Neuron (in vitro differentiated cells): ENCODE results near the gene IER3.
"Not testable (repeated sequence)": the region's sequence is repeated elsewhere in the genome, so short reads cannot be mapped to it uniquely, and the experiment has no call there.

Experiments
- H2AFZ ChIP-seq: one replicate; pipeline ENCODE4 v1.6.1; 2013; ENCODE audit warnings: low read depth, mild to moderate bottlenecking, inconsistent platforms, low read length, moderate library complexity
- H3K27me3 ChIP-seq: one replicate; pipeline ENCODE4 v1.6.1; 2013; ENCODE audit warnings: low read length; ENCODE audit not compliant: insufficient read depth
- H3K36me3 ChIP-seq: one replicate; pipeline ENCODE4 v1.6.1; 2013; ENCODE audit warnings: low read length; ENCODE audit not compliant: insufficient read depth
- H3K4me1 ChIP-seq: one replicate; pipeline ENCODE4 v1.6.1; 2013; ENCODE audit warnings: low read length; ENCODE audit not compliant: insufficient read depth
- H3K4me3 ChIP-seq: 2 replicates; pipeline ENCODE4 v1.5.1; 2013; ENCODE audit warnings: mild to moderate bottlenecking, low read length, moderate library complexity
- H3K9me3 ChIP-seq: one replicate; pipeline ENCODE4 v1.6.1; 2013; ENCODE audit warnings: low read length

The IER3 gene

DNA sequence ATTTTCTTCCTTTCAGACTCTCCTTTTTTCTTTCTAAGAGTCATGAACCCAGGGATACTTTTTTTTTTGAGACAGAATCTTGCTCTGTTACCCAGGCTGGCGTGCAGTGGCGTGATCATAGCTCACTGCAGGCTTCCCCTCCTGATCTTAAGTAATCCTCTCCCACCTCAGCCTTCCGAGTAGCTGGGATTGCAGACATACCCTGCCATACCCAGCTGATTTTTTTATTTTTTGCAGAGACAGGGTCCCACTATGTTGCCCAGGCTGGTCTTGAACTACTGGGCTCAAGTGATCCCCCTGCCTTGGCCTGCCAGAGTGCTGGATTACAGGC is 32.8 kb upstream of the IER3 start:
- no peak overlapping the region for H2AFZ ChIP-seq
- no peaks in the 10 kb centered on the region for H3K36me3 ChIP-seq
- no peaks in the 10 kb centered on the region for H3K4me1 ChIP-seq
- H3K27me3 ChIP-seq, result no peaks in the 10 kb centered on the region
- H3K9me3 ChIP-seq, result no peaks in the 10 kb centered on the region
- H3K4me3 ChIP-seq, result no peak overlapping the region

DNA sequence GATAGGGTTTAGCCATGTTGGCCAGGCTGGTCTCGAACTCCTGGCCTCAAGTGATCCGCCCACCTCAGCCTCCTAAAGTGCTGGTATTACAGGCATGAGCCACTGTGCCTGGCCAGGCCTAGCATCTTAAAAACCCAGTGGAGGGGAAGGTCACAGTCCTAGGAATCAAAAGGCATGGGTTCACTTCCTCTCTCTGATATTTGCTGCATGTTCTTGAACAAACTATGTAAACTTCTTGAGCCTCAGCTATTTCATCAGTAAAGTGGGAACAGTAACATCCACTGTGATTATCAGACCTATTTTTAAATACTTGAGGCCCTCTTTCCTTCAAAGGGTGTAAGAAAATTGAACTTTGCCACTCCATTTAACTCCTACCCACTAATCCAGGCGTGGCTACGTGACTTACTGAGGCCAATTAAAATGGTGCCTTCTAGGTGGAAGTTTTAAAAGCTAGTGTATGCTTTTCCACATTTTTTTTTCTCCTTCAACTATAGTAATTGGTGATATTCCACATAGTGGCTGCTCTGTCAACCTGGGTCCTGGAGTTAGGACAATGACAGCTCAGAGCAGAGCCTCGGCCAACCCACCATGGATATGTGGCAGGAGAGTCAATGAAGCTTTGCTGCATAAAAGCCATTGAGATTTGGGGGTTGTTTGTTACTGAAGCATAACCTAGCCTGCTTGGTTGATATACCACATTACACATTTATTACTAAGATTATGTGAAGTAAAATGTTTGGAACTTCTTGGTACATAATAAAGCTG is 32.2 kb upstream of the IER3 start:
- H3K9me3 ChIP-seq, result no peaks in the 10 kb centered on the region

DNA sequence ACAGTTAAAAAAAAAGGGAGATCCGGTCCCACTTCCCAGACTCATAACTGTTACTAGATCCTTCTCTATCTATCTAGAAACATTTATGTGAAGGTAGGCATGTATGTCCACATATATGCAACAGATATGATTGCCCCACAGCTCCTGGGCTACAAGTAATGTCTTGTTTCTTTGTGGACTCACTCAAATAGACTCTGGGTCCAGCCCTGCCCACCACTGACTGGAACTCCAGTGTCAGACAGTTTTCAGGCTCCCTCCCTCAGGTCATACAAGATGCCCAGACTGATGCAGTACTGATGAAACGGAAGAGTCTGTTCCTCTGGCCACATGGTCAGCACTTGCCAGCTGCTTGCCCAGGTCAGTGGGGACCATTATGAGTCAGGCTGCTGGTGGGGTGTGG is 30.8 kb upstream of the IER3 start:
- Histone ChIP-seq H2AFZ (no peak overlapping the region), H3K4me1 (peaks cover under 1% of the 10 kb centered on the region), H3K27me3 (no peaks in the 10 kb centered on the region), H3K9me3 (no peaks in the 10 kb centered on the region), H3K4me3 (no peak overlapping the region), H3K36me3 (no peaks in the 10 kb centered on the region)

More for the DNA sequence above, 32.2 kb upstream of the IER3 start:
- no peak overlapping the region for H2AFZ ChIP-seq
- H3K36me3 ChIP-seq, result no peaks in the 10 kb centered on the region
- H3K4me1 ChIP-seq, result no peaks in the 10 kb centered on the region
- H3K4me3 ChIP-seq, result no peak overlapping the region
- no peaks in the 10 kb centered on the region for H3K27me3 ChIP-seq

DNA sequence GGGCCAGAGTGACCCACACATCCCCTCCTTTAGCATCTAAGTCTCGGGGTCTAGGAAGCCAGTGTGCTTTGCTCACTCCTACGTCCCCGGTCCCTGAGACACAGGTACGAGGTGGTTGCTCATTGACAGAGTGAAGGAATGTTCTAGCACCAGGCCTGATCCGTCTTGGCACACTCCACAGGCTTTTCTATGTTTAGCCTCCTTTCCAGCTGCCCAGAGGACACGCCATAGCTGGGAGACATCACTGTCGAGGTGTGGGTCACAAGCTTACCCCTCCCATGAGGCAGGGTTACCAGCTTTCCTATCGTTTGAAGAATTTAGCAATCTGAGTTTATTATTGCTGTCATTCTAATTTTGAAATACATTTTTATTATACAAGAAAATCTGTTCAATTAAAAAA is 30.4 kb upstream of the IER3 start:
- Histone ChIP-seq H2AFZ (no peak overlapping the region), H3K4me3 (no peak overlapping the region), H3K4me1 (peaks cover 4% of the 10 kb centered on the region), H3K27me3 (no peaks in the 10 kb centered on the region), H3K9me3 (no peaks in the 10 kb centered on the region), H3K36me3 (no peaks in the 10 kb centered on the region)

DNA sequence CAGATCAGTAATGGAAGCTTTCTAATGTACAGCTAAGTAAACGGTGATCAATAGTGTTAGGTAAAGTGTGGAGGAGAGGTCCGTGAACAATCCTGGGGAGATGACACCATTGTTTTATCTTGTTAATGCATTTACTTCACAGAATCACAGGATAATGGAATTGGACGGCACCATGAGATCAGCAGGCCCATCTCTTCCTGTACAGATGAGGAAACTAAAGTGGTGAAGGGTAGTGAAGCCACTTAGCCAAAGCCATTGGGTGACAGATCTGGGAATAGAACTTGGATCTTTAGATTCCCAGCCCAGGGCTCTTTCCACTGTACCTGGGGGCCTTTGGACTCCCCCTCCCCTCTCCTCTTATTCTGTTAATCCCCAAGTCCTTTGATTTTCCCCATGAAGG is 26.2 kb upstream of the IER3 start:
- Histone ChIP-seq H3K4me3 (no peak overlapping the region), H2AFZ (no peak overlapping the region), H3K36me3 (no peaks in the 10 kb centered on the region), H3K4me1 (peaks cover 16% of the 10 kb centered on the region), H3K9me3 (no peaks in the 10 kb centered on the region), H3K27me3 (no peaks in the 10 kb centered on the region)

DNA sequence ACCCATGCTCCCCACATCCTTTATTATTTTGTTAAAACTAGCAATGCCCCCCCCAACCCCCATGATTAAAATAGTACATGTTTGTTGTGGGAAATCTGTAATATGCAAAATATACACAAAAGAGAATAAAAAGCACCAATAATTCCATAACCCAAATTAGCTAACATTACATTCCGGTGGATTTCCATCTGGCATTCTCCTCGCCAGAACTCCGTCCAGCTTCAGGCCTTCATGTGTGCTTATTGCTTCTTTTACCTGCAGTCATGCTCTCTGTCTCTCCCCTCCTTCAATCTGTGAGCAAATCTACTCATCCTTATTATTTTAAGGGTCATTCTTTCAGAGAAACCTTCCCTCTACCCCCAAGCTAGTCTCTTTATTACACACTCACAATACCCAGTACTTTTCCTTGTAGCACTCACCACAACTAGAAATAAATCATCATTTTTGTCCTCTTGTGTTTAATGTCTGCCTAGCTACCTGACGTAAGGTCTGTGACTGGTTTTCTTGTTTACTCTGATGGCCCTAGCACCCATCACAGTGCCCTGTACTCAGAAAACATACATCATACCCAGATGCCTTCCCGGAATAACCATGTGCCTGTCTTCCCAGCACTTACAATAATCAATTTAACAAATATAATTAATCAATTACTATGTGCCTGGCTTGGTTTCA is 25.6 kb upstream of the IER3 start:
- Histone ChIP-seq H2AFZ (peak overlapping the region; percentile 40), H3K4me3 (no peak overlapping the region), H3K27me3 (no peaks in the 10 kb centered on the region), H3K9me3 (no peaks in the 10 kb centered on the region), H3K36me3 (no peaks in the 10 kb centered on the region), H3K4me1 (peaks cover 19% of the 10 kb centered on the region)

DNA sequence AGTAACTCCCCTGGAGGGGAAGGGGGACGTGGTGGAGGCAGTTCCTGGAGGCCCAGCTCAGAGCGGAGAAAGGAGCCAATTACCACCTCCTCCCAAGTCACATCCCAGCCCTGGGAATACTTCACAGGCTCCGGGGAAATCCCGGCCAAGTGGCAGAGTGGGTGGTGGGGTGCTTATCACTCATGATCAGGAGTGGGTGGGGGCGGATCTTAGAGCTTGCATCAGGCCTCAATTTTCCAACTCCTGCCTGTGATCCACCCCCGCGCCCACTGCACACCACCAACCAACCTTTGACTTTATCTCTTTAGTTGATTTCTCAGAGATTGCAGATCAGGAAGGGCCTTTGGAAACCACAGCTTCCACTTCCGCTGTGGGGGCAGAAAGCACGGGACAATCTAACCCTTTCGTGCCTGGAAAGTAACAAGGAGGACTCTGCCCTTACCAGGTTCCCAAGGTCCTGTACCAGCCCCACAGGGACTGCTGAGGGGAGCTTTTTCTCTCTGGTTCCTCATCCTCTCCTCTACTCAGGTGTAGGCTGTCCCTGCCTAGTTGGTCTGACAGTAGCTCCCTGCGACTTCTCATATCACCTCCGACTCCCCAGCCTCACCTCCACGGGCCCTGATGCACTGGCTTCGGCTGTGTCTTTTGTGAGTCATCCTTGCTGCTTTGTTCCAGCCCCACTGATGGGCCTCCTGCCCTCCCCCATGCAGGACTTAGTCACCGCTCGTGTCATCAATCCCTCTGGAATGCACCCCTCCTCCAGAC is 24.9 kb upstream of the IER3 start:
- Histone ChIP-seq H3K27me3 (no peaks in the 10 kb centered on the region), H3K9me3 (no peaks in the 10 kb centered on the region), H2AFZ (peak overlapping the region; percentile 40), H3K36me3 (no peaks in the 10 kb centered on the region), H3K4me1 (peaks cover 24% of the 10 kb centered on the region), H3K4me3 (peak overlapping the region; percentile 1)

DNA sequence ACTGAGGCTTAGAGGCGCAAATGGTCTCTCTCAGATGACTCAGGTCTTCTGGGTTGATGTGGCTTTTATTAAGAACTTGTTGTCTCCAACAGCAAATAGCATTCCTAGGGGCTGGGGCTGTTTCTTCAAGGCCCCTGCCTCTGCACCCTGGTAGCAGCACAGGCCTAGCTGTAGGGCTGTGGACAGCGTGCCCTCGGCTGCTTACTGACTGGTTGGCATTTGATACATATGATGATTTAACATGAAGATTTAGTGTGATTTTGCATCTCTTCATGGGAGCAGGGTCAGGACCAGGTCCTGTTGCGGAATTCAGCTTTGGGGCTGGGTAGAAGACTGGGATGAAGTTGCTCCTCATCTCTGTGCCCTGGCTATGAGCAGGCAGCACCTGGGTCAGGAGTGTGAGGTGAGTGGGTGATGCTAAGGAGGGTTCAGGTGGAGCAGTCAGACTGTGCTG is 24.3 kb upstream of the IER3 start:
- Histone ChIP-seq H3K4me3 (no peak overlapping the region), H3K27me3 (no peaks in the 10 kb centered on the region), H3K9me3 (no peaks in the 10 kb centered on the region), H2AFZ (peak overlapping the region; percentile 40), H3K4me1 (peaks cover 30% of the 10 kb centered on the region), H3K36me3 (no peaks in the 10 kb centered on the region)

DNA sequence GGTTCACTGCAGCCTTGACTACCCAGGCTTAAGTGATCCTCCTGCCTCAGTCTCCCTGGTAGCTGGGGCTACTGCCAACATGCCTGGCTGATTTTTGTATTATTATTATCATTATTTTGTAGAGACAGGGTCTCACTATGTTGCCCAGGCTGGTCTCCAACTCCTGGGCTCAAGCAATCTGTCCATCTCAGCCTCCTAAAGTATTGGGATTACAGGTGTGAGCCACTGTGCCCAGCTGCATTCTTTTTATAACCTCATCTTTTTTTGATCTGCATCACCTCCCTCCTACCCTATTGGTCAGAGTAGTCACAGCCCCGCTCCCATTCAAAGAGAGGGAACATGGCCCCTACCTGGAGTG is 23.6 kb upstream of the IER3 start:
- H3K27me3 ChIP-seq, result no peaks in the 10 kb centered on the region
- H3K36me3 ChIP-seq, result no peaks in the 10 kb centered on the region
- H3K9me3 ChIP-seq, result no peaks in the 10 kb centered on the region
- no peak overlapping the region for H3K4me3 ChIP-seq
- peaks cover 35% of the 10 kb centered on the region for H3K4me1 ChIP-seq
- H2AFZ ChIP-seq, result no peak overlapping the region

DNA sequence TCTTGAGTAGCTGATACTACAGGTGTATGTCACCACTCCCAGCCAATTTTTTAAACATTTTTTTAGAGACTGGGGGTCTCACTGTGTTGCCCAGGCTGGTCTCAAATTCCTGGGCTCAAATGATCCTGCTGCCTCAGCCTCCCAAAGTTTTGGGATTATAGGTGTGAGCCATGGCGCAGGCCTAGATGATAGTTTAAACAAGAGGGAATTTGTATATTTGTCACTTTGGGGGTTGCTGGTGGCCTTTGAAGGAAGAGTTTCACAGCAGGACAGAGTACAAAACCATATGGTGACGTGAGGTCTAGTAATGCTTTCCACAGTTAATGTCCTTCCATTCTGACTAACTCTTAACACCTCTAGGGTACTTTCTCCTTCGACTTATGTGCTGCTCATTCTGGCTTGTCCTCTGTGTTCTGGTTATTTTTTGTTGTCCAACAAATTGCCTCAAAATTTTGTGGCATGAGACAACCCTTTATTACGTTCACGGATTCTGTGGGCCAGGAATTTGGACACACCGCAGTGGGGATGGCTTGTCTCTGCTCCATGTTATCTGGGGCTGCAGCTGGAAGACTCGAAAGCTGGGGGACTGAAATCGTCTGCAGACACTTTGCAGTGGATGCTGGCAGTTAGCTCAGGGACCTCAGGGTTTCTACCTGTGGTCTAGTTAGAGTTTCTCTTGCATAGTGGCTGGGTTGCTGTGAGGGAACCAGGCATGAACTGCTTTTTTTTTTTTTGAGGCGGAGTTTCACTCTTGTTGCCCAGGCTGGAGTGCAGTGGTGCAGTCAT is 23.0 kb upstream of the IER3 start:
- H3K9me3 ChIP-seq, result no peaks in the 10 kb centered on the region
- H2AFZ ChIP-seq, result no peak overlapping the region
- H3K27me3 ChIP-seq, result no peaks in the 10 kb centered on the region
- H3K4me3 ChIP-seq, result no peak overlapping the region
- H3K36me3 ChIP-seq, result no peaks in the 10 kb centered on the region
- H3K4me1 ChIP-seq, result peaks cover 35% of the 10 kb centered on the region

DNA sequence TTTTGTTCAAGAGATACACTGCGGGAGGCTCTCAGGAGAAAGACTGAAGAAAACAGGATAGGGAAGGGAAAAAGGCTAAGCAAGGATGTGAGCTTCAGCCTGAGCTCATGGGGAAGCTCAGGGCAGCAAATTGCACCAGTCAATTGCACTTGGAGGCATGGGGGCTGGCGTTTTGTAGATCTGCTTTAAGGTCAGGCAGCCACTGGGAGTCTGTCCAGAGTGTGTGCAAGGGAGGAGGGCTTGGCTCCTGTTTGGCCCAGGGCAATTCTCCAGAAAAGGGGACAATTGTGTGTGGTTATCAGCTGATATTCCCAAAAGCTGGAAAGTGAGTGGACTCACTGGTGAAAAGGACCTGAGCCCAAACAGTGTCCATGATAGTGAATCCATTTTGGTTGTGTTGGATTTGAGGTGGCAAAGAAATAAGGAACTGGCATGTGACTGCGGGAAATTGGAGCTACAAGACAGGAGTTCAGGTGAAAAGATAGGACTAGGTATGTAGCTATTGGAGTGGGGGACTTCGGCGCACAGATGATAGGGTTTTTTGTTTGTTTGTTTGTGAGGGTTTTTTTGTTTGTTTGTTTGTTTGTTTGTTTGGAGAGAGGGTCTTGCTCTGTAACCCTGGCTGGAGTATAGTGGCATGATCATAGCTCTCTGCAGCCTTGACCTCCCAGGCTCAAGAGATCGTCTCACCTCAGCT is 22.3 kb upstream of the IER3 start:
- no peaks in the 10 kb centered on the region for H3K9me3 ChIP-seq
- H3K27me3 ChIP-seq, result no peaks in the 10 kb centered on the region
- no peak overlapping the region for H3K4me3 ChIP-seq
- H3K4me1 ChIP-seq, result peaks cover 35% of the 10 kb centered on the region
- H2AFZ ChIP-seq, result no peak overlapping the region
- no peaks in the 10 kb centered on the region for H3K36me3 ChIP-seq

DNA sequence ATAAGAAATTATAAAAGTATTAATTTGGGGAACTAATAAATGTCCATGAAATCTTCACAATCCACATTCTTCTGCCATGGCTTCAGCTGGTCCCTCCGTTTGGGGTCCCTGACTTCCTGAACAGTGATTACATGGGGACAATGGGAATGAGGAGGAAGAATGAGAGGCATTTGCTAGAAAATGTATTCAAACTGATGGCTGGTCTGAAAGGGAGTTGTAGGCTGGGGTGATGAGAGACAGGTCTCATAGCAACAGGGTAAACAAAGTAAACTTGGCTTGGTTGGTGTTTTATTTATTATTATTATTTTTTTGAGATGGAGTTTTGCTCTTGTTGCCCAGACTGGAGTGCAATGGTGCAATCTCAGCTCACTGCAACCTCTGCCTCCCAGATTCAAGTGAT is 21.1 kb upstream of the IER3 start:
- H2AFZ ChIP-seq, H3K4me3 ChIP-seq, H3K9me3 ChIP-seq, H3K27me3 ChIP-seq, H3K36me3 ChIP-seq: not testable (repeated sequence)
- peaks cover 35% of the 10 kb centered on the region for H3K4me1 ChIP-seq
